Neutrophil (primary cell): Measurements from ENCODE around the gene LY6G6F.

Experiments
- H3K27ac ChIP-seq: fragments of 200-600 bp; sonication (generic); 2 replicates; pipeline ENCODE4 v1.5.1; 2016; ENCODE audit warnings: mild to moderate bottlenecking, moderate library complexity
- H3K27me3 ChIP-seq: fragments of 200-600 bp; sonication (generic); 2 replicates; pipeline ENCODE4 v1.6.0; 2016; ENCODE audit warnings: mild to moderate bottlenecking
- H3K36me3 ChIP-seq: fragments of 200-600 bp; sonication (generic); 2 replicates; pipeline ENCODE4 v1.5.1; 2017
- H3K4me1 ChIP-seq, 2 experiments: fragments of 200-600 bp in 1 of 2; sonication (generic) in 1 of 2; 1 replicate in 1 of 2; 2 replicates in 1 of 2; pipeline versions ENCODE4 v1.5.1 to v1.6.1; 2013 to 2016; ENCODE audit warnings: low read depth in 1 of 2, low read length in 1 of 2, mild to moderate bottlenecking in 1 of 2, moderate library complexity in 1 of 2; ENCODE audit not compliant: control insufficient read depth in 1 of 2, insufficient read depth in 1 of 2
- H3K4me3 ChIP-seq, 2 experiments: fragments of 200-600 bp in 1 of 2; sonication (generic) in 1 of 2; 1 replicate in 1 of 2; 2 replicates in 1 of 2; pipeline ENCODE4 v1.5.1; 2013 to 2016; ENCODE audit warnings: low read depth in 1 of 2, low read length in 1 of 2, mild to moderate bottlenecking in 1 of 2, moderate library complexity in 1 of 2
- H3K9me3 ChIP-seq: fragments of 200-600 bp; sonication (generic); 2 replicates; pipeline ENCODE4 v1.5.1; 2016
- TF ChIP-seq, protein P1 (sequence below): fragments of 200-600 bp; sonication (generic); IDR thresholded peaks from 2 replicates; pipeline ENCODE4 v1.5.1; 2016; ENCODE audit warnings: antibody characterized with exemption

The LY6G6F gene

DNA sequence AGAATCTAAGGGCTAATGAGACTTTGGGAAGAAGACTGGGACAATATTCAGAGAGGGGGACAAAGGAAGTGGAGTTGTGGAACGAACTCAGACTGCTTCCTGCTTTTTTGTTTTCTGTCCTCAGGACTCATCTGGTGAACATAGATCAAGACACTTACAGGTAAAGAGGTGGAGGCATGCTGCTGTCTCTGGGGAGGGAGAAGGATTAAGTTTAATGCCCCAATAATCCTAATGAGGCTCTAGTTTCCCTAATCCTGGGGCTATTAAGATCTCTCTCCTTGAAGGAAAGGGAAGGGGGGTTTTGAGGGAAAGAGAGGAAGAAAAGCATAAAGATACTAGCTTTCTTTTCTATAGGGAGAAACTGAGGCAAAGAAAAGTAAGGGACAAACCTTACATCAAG lies 37.8 kb downstream of the LY6G6F start:
- no peaks in the 10 kb centered on the region for H3K9me3 ChIP-seq
- H3K27me3 ChIP-seq: no peaks in the 10 kb centered on the region
- H3K36me3 ChIP-seq: no peaks in the 10 kb centered on the region
- H3K4me1 ChIP-seq: peaks cover 16 to 22% of the 10 kb centered on the region in 2 experiments
- no peak overlapping the region for H3K27ac ChIP-seq
- no peak overlapping the region for H3K4me3 ChIP-seq
- TF ChIP-seq, protein P1, sequence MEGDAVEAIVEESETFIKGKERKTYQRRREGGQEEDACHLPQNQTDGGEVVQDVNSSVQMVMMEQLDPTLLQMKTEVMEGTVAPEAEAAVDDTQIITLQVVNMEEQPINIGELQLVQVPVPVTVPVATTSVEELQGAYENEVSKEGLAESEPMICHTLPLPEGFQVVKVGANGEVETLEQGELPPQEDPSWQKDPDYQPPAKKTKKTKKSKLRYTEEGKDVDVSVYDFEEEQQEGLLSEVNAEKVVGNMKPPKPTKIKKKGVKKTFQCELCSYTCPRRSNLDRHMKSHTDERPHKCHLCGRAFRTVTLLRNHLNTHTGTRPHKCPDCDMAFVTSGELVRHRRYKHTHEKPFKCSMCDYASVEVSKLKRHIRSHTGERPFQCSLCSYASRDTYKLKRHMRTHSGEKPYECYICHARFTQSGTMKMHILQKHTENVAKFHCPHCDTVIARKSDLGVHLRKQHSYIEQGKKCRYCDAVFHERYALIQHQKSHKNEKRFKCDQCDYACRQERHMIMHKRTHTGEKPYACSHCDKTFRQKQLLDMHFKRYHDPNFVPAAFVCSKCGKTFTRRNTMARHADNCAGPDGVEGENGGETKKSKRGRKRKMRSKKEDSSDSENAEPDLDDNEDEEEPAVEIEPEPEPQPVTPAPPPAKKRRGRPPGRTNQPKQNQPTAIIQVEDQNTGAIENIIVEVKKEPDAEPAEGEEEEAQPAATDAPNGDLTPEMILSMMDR: no peak

DNA sequence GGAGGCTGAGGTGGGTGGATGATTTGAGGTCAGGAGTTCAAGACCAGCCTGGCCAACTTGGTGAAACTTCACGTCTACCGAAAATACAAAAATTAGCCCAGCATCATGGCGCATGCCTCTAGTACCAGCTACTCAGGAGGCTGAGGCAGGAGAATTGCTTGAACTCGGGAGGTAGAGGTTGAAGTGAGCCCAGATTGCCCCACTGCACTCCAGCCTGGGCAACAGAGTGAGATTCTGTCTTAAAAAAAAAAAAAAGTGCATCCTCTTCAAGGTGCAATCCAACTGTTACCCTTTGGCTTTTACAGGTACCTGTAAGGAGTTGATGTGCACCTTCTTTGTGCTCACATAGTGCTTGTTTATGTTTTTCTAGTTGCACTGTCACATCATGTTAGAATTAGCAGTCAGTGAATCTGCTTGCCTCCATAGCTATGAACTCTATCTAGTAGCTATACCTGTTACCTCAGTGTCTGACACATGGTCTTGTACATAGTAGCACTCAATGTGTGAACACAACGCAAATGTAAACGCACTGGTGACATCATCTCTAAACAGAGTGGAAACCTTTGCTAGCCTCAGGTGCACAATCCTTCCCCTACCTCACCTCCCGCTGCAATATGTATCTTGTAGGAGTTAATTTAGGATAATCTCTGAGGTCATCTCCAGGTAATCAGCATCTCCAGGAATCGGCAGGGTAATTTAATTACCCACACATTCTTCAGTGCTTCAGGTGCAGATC lies 42.8 kb downstream of the LY6G6F start:
- Histone ChIP-seq H3K27ac (no peak overlapping the region), H3K4me1 (no peaks in the 10 kb centered on the region), H3K9me3 (no peaks in the 10 kb centered on the region), H3K36me3 (no peaks in the 10 kb centered on the region), H3K27me3 (no peaks in the 10 kb centered on the region), H3K4me3 (no peak overlapping the region)
- TF ChIP-seq, protein P1: no peak

DNA sequence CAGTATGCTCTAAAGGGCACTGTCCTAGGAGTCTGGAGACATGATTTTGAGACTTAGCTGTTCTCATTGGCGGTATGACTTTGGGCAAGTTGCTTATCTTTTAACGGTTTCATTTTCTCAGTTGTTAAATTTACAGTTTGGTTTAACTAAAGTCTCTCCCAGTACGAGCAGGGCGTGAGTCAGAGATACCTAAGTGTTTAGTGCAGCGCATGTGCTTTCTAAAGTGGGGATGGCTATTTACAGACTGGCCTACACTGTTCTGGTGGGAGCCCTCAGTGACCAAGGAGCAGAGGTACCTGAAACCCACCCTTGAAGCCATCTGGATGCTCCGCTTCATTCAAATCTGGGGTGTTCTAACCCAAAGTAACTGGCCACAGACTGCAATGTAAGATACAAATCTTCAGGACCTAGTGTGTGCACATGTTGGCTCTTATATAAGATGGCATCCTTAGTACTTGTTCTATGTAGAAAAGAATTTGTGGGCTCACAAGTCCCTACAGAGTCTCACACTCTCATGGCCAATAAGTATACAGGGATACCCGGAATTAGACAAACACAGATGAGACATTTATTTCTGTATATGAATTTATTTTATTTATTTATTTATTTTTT lies 43.9 kb downstream of the LY6G6F start:
- no peaks in the 10 kb centered on the region for H3K36me3 ChIP-seq
- no peaks in the 10 kb centered on the region for H3K4me1 ChIP-seq
- TF ChIP-seq, protein P1: no peak
- no peaks in the 10 kb centered on the region for H3K27me3 ChIP-seq
- no peaks in the 10 kb centered on the region for H3K9me3 ChIP-seq
- no peak overlapping the region for H3K4me3 ChIP-seq
- H3K27ac ChIP-seq: no peak overlapping the region

DNA sequence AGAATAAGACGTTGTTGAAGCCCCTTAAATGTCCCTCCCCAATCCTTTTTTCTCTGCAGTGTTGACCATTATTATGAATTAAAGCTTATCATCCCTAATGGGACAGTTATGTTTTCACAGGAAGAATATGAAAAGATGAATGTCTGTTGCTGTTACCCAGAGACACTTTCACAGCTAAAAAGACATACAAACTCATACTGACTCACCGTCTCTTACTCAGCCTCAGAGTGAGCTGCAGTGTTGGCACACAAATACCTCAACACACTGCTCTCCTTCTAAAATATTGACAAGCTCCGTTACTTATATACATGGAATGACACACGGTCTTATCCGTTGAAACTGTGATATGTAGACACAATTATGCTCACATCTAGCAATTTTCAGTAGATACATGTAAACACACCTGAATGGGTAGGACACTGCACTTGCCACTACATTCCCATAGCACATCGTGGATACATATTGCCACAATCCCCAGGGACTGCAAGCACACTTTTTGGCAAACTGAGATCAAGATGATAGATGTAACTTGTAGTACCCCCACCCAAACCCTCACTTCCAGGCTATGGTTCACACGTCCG lies 46.2 kb downstream of the LY6G6F start:
- TF ChIP-seq, protein P1: no peak
- Histone ChIP-seq H3K36me3 (no peaks in the 10 kb centered on the region), H3K27me3 (no peaks in the 10 kb centered on the region), H3K4me3 (no peak overlapping the region), H3K27ac (no peak overlapping the region), H3K4me1 (no peaks in the 10 kb centered on the region), H3K9me3 (no peaks in the 10 kb centered on the region)

DNA sequence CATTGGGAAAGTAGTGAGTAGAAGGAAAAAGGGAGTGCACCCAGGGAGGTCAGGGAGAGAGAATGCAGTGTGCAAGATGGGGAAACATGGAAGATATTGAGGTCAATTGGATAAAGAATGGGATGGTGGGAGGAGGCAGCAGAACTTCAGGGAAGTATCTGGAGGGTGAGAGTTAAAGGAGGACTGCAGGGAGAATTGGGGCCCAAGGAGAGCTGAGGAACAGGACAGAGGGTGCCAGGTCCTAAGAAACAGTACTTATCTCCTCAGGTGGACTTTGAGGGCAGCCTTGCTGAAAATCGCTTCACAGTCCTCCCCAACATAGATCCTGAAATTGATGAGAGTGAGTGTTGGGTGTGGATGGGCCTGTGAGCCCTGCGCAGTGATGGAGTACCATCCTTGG lies 51.6 kb downstream of the LY6G6F start:
- no peaks in the 10 kb centered on the region for H3K4me1 ChIP-seq
- H3K9me3 ChIP-seq: no peaks in the 10 kb centered on the region
- TF ChIP-seq, protein P1: no peak
- H3K4me3 ChIP-seq: no peak overlapping the region
- peaks cover 23% of the 10 kb centered on the region for H3K36me3 ChIP-seq
- no peak overlapping the region for H3K27ac ChIP-seq
- no peaks in the 10 kb centered on the region for H3K27me3 ChIP-seq
